Fibroblast of skin of abdomen (primary cell): ENCODE results near the gene KIF18A.

ENCODE experiments used
- DNase-seq: peaks from one replicate; pipeline ENCODE4 v3.0.0-alpha.2; 2013

The KIF18A gene

DNA sequence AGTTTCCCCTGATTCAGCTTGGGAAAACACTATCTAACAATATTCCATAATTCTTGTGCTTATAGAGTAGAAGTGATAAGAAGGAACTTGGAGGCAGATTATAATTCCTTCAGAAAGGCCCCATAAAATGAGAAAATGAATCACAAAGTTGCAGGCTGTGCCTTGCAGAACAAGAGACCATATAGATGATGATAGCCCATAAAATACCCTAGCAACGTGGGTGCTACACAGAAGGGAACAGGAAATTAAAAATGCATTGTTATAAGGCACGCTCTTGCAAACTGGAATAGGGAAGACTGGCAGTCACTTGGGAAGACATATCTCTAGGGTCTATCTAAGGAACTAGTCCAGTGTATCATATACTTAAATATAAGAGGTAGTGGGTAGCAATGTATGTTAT is 67.6 kb downstream of the KIF18A start:
- no peak for DNase-seq

DNA sequence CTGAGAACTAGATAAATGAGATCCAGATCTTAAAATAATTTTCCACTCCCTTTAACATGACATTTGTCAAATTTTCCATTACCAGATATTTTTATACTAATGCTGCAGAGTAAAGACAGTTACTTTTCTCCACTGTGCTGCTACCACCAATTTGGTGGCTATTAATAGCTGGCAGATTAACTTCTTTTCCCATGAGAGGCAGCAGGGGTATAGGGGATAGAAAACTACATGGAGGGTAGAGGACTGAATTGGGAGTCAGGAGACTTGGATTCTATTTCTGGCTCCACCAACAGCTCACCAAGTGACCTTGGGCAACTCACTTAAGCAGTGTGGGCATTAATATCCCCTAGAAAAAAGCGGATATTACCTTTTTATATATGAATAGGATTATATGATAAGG is 69.2 kb downstream of the KIF18A start:
- no peak for DNase-seq

DNA sequence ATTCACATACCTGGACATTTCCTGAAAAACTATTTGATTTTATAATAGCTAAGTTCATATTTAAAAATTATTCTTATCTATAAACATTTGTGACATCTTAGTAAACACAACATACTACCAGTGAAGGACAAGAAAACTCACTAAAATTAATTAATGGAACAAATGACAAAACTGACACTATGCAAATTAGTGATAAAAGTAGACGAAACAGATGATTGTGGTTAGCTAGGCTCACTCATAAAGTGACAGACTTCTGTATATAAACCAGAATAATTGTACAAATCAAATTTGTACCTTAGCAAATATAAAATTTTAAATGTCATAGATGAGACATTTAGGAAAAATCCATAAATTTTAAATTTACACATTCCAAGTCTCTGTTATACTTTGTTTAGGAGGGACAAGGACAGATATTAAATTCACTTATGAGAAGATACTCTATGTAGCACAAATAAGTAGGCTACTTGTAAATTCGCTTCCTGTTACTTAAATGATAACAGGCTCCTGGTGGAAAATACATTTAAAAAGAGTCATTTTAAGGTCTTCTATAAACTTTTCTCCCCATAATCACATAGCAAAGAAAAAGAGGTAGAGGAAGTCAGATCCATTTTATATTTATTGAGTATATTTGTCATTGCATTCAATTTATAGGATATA is 81.2 kb downstream of the KIF18A start:
- no peak for DNase-seq

DNA sequence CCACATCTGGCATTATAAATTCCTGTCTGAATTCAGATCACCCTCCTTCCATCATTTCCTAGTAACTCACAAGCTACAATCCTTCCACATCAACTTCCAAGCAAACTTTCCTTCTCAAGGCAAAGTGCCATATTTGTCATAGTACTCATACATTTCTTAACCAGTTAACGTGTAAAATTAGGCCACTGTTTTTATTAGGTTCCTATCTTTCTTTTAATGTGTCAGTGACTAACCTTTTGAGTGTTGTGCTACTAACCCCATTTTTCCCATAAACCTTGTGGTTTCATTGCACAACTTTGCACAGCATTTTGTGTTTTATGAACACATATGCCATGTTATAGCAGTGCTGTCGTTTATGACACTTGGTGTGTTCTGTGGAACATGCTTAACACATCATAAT is 90.1 kb downstream of the KIF18A start:
- DNase-seq = peak; percentile 61

DNA sequence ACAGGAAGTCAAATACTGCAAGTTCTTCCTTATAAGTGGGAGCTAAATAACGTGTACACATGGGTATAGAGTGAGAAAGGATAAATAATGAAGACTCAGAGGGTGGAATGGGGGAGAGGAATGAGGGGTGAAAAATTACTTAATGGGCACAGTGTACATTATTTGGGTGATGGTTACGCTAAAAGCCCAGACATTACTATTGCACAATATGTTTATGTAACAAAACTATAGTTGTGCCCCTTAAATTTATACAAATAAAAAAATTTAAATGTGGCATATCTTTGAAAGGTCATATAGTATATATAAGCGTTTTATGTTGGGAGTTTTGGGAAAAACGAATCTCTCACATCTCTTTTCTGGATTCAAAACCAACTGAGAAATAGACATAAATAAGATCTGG is 96.1 kb downstream of the KIF18A start:
- no peak for DNase-seq

DNA sequence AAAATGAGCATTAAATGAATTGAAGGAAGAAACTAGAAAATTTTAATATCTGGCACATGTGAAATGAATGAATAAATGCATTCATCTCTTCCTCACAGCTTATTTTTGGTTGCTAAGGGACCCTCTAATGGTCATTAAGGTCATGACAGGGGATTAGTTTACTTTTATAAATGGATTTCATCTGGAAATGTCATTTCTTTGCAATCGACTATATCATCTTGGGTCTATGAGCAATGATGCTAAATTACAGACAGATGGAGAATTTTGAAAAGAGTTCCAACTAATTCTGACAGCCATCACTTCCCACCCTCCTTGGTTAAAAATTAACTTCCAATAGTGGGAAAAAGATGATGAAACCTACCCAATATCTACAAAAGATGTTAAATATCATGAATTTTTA is 98.0 kb downstream of the KIF18A start:
- peak; percentile 49 for DNase-seq

DNA sequence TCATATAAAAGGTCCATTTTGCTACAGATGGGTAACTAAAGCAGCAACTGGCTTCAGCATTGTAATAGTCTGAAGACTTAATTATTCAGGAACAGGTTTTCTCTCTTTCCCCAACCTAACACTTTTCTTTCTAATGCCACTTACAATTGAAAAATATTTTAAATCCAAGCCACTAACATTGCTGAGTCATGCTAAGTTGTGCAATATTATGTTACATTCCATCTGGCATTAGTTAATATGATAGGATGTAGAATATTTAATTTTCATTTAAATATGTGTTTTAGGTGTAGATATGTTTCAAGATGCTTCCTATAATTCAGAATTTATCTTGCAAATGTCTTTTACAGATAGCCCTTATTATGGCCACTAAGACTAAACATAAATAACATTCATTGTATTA is 98.6 kb downstream of the KIF18A start:
- DNase-seq = peak; percentile 76

DNA sequence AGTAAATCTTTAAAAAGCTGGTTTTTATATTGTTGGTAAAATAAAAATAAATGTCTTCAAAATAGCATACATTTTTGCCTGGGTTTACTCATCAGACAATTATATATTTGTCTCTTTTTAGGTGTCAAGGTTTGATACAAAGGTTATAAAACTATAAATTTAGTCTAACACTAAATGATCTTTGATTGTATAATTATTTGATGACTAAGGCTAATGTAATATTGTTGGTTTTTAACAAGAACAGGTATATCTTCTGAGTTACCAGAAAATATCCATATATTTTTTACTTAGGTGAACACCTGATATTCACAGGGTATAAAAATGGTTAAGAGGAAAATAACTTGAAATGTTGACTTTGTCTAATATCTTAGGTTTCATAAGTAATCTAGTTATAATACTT is 104.3 kb downstream of the KIF18A start:
- no peak for DNase-seq

DNA sequence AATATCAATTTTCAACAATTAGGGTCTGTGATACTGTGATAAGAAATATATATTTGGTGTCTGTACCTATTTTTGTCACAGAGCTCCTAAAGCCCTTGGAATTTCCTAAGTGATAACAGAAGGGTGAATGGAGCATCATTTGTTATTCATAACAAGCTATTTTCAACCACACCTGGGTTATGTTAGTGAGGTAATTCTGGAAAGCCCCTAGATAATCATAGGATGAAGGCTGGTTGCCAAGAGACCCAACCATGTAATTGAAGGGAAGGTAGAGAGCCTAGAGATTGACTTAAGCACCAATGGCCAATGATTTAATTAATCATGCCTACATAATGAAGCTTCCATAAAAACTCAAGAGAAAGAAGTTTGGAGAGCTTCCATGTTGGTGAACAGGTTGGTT is 109.4 kb downstream of the KIF18A start:
- no peak for DNase-seq

DNA sequence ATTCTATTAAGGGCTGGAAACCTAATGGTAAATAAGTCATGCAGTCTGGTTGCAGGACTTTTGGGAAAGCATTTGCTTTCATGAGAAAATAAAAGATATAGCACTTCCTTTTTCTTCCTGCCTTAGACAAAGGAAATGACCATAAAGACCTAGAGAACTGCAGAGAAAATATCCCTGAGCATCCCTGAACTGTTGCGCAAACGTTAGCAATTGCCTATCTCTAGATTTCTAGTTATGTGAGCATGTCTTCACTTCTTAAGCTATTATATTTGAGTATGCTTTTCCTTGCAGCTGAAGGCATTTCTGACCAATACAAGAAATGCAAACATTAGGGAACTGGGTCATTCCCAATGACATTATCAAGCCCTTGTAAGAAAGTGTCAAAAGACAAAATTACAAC is 110.6 kb downstream of the KIF18A start:
- no peak for DNase-seq

DNA sequence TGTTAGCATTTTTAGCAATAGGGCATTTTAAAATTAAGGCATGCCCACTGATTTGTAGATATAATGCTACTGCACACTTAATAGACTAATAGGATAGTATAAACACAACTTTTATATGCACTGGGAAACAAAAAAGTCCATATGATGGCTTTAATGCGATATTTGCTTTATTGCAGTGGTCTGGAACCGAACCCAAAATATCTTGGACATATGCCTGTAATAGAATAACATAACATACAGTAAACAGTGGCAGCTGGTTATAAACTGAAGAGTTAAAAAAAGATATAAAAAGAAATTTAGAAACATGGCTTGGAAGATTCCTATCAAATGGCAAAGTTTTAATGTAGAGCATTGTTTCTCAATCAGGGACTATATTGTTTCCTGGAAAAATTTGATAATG is 111.9 kb downstream of the KIF18A start:
- no peak for DNase-seq

DNA sequence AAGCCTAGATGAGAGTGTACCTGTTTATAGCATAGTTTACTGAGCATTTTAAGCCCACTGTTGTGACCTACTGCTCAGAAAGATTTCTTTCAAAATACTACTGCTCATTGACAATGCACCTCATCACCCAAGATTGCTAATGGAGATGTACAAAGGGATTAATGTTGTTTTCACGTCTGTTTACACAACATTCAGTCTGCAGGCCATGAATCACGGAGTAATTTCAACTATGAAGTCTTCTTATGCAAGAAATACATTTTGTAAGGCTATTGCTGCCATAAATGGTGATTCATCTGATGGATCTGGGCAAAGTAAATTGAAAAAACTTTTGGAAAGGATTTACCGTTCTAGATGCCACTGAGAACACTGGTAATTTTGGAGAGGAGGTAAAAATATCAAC is 112.9 kb downstream of the KIF18A start:
- peak; percentile 23 for DNase-seq

DNA sequence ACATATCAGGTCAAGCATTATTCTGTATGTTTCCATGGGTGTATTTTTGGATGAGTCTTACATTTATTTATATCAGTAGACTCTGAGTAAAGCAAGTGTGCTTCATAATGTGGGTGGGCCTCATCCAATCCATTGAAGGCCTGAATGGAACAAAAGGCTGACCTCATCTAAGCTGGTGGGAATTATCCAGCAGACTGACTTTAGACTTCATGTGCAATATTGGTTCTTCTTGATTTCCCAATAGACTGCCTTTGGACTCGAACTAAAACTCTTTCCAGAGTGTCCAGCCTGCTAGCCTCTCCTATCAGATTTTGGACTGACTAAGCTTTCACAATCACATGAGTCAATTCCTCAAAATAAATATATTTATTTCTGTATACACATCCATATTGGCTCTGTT is 116.2 kb downstream of the KIF18A start:
- no peak for DNase-seq

DNA sequence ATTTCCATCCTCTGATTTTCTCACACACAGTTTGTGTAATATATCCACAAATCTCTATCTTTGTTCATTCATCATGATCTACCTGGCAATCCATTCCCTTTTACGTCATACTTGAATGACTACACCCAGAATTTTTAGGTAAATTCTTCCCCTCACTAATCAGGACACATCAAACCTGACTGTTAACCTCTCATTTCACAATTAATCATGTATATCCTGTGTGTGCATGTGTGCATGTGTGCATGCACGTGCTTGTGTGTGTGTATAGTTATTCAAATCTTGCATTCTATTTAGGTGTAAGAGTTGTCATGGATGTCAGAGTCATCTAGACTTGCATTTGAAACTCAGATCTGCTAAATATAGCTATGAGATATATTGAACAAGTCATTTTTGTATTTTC is 130.4 kb downstream of the KIF18A start:
- DNase-seq = no peak

DNA sequence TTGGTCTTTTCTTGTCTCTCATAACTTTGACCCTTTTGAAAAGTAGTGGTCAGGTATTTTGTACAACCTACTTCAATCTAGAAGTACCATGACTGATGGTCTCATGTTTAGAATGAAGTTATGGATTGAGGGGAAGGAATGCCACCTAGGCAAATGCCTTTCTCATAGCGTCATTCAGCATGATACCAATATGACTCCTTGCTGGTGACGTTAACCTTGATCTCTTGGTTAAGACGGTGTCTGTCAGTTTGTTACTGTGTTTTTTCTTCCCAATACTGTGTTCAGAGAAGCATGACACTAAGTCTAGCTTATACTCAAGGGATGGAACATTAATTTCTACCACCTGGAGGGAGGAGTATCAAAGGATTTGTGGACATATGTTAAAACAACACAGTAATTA is 130.9 kb downstream of the KIF18A start:
- DNase-seq = peak; percentile 46

DNA sequence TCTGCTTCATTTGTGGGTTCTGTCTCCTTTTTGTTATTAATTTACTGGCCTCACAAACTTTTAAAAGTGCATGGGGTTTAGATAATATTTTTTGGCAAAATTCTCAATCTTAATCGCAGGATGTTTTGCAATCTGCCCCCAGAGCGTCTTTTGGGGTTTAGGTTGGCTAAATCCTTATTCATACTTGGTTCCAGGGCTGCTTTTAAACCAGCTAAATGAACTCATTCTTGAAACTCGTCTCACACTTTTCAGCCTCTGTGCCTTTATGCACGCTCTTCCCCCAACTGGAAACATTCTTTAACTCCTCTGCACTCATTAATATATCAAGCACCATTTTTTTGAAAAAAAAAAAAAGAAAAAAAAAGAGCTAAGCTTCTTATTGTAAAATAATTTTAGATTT is 131.7 kb downstream of the KIF18A start:
- peak; percentile 20 for DNase-seq

DNA sequence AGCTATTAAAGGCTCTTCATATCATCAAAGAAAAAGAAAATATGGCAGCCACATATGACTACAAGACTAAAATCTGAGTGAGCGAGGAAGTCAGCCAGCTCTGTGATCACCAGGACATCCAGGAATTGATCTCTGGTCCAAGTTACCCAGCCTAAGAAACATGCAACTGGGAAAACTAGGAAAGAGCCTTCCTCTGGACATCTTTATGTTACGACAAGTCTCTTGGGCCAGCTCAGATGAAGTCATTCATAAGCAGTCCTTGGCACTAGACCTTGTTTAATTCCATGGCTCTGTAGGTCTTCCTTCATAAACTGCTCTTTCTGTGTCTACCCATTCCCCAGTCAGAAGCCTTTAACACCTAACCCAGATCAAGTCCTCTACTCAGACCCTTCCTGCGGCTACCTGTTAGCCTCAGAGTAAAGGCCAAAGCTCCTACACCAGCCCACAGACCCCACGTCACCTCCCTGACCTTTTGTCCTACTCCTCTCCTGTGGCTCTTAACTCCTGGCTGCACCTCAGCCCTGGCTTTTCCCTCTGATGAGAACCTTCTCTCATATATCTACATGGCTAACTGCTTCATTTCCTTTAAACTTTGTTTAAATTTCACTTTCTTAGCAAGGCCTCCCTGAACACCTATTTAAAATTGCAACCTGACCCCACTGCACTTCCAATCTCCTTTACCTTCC is 134.0 kb downstream of the KIF18A start:
- DNase-seq = no peak

DNA sequence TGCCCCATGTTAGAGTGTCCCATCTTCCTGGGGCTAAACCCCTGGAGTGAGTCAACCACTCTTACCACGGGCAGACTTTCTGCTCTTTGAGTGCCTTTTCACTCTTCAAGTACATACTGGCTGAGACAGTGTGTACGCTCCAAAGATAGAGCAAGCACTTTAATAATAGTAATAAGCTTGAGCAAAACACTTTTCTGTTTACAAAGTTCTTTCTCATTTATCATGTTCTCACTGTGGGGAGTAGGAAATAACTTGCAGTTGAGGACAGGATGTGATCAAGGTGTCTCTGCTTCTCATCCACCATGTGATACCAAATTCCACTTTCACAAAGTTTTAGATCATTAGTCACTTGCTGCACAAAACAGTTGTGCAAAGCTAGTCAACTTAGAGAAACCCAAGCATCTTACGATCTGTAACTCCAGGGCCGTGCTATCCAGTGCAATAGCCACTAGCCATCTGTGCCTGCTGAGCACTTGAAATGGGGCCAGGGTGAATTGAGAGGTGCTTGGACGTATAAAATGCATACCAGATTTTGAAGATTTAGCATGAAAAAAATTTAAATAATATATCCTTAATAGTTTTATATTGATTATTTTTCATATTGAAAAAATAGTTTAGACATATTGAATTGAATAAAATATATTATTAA is 135.3 kb downstream of the KIF18A start:
- peak; percentile 59 for DNase-seq

DNA sequence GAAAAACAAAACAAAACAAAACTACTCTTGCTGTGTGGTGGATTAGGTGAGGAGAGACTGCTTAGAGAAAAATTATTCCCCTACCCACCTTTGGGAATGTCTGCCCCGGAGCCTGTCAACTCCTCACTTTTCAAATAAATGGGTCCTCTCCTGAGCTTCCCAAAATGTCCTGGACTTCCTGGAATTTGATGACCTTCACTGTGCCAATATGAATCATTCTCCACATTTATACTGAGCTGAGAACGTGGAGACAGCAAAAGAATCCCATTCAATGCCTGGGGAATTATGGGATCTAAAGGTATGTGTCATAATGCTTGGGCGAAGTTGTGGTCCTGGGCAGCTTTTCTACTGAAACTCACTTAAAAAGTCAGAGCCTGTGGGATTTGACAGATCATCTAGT is 136.8 kb downstream of the KIF18A start:
- DNase-seq = peak; percentile 56
